Body of pancreas (tissue), 4 donors: Measurements from ENCODE around the gene AGPAT3.

ENCODE experiments used
- POLR2A ChIP-seq, 3 donors: fragments of 450-650 bp; IDR thresholded peaks; one replicate each; pipeline ENCODE4 v1.6.1; 2016; ENCODE audit warnings: antibody characterized with exemption in 3 of 3, mild to moderate bottlenecking in 2 of 3
- TF ChIP-seq, protein P1 (sequence below), 7 experiments: fragments of 450-650 bp in 4 of 7; fragments of 200-600 bp in 3 of 7; sonication (generic) in 3 of 7; IDR thresholded peaks; one replicate each; pipeline ENCODE4 v1.5.1; 2016 to 2019; ENCODE audit warnings: antibody characterized with exemption in 7 of 7

DNA sequence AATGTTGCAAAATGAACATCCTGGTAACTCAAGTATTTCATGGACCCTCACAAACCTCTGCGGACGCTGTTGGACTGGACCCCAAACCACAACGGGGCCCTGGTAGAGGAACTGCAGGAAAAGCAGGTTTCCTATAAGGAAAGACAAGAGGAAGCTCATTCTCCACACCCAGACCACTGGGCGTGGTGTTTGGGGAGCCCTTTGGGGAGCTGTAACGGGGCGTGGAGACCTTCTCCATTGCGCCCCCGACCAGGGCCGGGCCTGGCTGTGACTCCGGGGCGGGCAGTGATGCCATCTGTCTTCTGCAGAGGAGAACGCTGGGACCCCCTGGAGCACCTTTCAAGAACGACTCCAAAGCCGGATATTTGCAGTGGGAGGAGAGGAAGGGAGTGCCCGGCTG, 30.0 kb upstream of the AGPAT3 start:
- TF ChIP-seq, protein P1, sequence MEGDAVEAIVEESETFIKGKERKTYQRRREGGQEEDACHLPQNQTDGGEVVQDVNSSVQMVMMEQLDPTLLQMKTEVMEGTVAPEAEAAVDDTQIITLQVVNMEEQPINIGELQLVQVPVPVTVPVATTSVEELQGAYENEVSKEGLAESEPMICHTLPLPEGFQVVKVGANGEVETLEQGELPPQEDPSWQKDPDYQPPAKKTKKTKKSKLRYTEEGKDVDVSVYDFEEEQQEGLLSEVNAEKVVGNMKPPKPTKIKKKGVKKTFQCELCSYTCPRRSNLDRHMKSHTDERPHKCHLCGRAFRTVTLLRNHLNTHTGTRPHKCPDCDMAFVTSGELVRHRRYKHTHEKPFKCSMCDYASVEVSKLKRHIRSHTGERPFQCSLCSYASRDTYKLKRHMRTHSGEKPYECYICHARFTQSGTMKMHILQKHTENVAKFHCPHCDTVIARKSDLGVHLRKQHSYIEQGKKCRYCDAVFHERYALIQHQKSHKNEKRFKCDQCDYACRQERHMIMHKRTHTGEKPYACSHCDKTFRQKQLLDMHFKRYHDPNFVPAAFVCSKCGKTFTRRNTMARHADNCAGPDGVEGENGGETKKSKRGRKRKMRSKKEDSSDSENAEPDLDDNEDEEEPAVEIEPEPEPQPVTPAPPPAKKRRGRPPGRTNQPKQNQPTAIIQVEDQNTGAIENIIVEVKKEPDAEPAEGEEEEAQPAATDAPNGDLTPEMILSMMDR (IDR thresholded peaks at IDR 0.05), result no peak
- no peak for TF ChIP-seq POLR2A (IDR thresholded peaks at IDR 0.05)
